GM12873 (cell line): ENCODE measurements around the gene CAPN14.

ENCODE experiments used
- TF ChIP-seq, protein P1 (sequence below): IDR thresholded peaks from 2 replicates; pipeline ENCODE4 v1.5.1; 2012; ENCODE audit warnings: low read depth, mild to moderate bottlenecking, moderate library complexity, low read length, control low read depth; ENCODE audit not compliant: insufficient read depth; ENCODE audit errors: missing control alignments

CAPN14 gene

DNA sequence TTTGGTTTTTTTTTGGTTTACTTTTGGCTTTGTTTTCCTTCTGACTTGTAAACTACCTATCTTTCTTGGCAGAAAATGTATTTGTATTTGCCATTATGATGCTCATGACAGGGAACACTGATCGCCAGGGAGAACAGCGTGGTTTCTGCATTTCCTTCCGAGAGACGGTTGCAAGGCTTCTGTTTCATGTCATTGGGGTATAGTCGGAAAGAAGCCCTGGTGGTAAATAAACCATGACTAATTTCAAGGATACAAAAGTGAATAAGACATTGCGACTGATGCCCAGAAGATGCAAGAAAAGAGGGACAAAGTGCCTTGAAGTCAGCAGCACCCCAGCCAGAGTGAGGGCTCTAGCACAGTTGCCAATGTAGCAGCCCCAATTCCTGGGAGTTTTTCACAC, 4.2 kb upstream of the CAPN14 start:
- TF ChIP-seq, protein P1, sequence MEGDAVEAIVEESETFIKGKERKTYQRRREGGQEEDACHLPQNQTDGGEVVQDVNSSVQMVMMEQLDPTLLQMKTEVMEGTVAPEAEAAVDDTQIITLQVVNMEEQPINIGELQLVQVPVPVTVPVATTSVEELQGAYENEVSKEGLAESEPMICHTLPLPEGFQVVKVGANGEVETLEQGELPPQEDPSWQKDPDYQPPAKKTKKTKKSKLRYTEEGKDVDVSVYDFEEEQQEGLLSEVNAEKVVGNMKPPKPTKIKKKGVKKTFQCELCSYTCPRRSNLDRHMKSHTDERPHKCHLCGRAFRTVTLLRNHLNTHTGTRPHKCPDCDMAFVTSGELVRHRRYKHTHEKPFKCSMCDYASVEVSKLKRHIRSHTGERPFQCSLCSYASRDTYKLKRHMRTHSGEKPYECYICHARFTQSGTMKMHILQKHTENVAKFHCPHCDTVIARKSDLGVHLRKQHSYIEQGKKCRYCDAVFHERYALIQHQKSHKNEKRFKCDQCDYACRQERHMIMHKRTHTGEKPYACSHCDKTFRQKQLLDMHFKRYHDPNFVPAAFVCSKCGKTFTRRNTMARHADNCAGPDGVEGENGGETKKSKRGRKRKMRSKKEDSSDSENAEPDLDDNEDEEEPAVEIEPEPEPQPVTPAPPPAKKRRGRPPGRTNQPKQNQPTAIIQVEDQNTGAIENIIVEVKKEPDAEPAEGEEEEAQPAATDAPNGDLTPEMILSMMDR: no peak

DNA sequence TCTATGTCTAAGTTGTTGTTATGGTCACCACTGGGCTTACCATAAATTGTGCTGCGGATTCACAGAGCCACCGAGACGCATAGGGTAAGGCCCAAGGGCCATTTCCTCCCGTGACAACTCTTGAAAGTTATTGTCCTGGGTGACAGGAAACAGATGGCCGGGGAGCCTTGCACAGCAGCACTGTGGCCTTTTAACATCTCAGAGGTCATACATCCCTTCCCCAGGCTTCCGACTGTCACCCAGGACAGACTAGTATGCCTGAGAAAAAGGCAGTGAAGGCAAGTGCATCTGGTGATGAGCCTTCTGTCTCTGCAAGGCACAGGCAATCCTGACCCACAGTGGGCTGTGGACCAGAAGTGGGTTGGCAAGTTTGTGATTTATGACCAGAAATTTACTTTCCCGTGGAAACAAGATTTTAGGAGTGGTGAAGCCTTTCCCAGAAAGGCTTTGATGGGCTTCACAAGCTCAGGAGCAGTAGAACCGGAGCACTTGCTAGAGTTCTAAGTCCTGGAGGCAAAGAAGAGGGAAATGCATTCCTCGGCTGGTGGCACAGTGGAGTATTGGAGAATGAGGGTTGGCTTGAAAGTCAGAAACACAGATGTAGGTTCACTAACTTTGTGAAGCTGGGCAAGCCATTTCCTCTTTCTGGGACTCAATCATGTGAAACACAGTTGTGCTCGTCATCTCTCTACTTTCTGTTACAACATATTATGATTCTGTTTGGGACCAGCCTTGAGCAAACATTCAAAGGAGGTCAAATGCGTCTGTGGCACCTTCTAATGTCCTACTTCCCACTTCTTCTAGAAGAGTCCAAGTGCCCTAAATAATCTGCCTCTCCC, 2.0 kb upstream of the CAPN14 start:
- TF ChIP-seq, protein P1: no peak

DNA sequence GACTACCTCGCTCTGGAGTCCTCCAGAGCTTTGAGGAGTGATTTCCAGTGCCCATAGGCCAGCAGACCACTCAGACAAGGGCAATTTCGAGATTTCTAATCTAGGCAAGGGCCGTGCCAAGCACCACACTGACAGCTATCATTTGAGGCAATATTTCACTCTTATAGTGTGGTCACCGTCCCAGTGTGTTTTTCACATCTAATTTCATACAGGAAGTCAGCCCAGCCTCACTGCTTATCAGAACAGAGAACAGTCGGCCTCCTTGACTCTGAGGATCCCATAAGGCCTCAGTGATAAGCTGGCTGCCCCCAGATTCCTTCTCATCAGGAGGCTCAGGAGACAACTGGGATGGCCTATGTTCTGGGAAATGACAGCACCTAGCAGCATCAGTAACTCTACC, 581 bp downstream of the CAPN14 start:
- TF ChIP-seq, protein P1: no peak

DNA sequence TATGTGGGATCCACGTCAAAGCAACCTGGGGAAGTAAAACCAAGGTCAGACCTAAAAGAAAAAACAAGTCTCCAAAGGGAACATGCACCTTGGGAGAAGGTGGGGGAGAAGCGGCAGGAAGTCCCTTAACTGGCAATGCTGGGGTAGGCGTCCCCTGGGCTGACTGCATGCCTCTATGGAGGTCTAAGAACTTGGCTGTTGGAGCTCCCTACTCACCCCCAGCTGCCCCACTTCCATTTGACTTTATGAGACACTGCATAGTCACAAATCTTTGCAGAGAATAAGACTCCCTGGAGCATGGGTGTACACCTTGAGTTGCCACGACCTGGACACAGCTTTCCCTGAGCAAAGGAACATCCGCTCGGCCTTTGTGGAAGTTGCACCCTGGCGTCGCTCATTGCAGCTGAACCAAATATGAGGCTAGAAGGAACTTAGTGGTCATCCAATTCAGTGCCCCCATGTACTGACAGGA, 2.8 kb downstream of the CAPN14 start:
- TF ChIP-seq, protein P1: no peak

DNA sequence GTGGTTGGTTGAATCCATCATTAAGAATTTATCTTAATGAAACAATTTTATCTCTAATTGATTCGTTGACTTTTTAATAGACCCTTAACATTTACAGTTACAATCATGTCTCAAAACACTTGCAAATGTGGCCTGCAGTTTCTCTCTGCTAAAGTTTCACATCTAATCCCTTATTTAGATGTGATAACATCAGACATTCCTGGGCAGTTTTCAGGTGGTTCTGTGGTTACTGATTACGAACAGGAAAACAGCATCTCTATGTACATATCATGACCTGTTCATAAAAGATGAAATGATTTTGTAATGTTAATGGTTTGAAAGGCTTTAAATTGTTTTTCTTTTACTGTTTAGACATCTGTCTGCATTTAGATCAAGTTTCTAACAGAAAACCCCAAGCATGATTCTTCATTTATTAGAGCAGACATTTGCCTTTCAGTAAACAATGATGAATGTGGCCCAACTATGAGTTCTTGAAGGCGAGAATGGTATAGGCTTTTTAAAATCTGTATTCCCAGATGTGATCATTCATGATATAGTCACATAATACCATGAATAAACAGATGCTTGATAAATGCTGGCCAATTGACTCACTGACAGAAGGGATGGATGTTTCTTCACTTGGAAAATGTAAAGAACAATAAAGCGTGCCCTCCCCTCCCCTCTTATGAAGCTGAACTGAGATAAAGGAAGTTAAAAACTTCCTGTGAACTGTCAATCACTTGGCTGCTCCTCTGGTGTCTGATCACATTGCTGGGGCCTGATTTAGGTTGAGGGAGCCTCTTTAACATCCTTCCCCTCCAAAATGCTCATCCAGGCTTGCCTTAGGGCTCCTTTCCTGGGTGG, 3.5 kb downstream of the CAPN14 start:
- TF ChIP-seq, protein P1: no peak

DNA sequence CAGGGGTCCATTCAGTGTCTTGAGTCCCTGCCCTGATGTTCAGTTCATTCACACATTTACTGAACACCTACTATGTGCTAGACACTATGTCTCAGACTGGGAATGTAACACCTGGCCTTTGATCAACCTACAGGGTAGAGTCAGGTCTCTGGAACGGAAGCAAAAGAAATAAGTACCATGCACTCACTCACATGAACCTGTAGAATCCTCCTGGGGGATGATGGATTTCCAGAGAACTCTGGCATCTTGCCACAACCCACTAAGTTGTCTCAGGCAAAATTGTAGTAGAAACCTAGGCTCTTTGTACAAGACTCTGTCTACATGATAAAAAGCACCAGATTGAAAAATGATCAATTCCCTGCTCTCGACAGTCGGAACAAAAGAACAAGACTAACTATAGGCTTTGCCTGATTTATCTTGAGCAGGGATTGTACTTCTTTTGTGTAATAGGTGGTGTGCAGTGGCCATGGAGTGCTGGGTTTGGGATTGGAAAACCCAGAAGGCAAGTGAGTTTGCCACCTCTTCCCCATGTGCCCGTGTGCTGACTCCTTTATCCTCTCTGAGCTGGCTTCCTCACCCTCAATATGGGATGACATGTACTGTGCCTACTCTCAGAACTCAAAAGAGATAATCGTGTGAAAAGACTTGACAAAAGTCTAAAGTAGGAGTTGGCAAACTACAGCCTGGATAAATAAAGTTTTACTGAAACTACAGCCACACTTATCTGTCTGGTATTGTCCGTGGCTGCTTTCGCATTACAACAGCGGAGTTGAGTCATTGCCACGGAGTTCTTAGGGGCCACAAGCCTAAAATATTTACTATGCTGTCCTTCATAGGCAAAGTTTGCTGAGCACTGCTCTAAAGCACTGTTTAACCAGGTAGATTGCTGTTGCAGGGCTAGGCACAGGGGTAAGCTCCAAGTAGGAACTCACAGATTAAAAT, 4.4 kb downstream of the CAPN14 start:
- TF ChIP-seq, protein P1: no peak
